Nephron (organoid): ENCODE measurements around the gene HS6ST1.
"Not testable (repeated sequence)": the region's sequence is repeated elsewhere in the genome, so short reads cannot be mapped to it uniquely, and the experiment has no call there.

Experiments used
- H3K27ac Mint-ChIP-seq, 3 experiments: 2 replicates each; pipeline ENCODE4 v1.8.0; 2020; ENCODE audit warnings: mixed read lengths in 3 of 3, mild to moderate bottlenecking in 2 of 3, moderate library complexity in 1 of 3
- H3K27me3 Mint-ChIP-seq: 2 replicates; pipeline ENCODE4 v1.8.0; 2021; ENCODE audit warnings: low read depth, mild to moderate bottlenecking, moderate library complexity, mixed read lengths
- H3K36me3 Mint-ChIP-seq: 2 replicates; pipeline ENCODE4 v1.8.0; 2020; ENCODE audit warnings: low read depth, mixed read lengths
- H3K4me1 Mint-ChIP-seq: 2 replicates; pipeline ENCODE4 v1.8.0; 2020; ENCODE audit warnings: mixed read lengths
- H3K4me3 Mint-ChIP-seq, 3 experiments: 2 replicates each; pipeline ENCODE4 v1.8.0; 2020; ENCODE audit warnings: mild to moderate bottlenecking in 3 of 3, mixed read lengths in 3 of 3, moderate library complexity in 2 of 3
- H3K9me3 Mint-ChIP-seq: 2 replicates; pipeline ENCODE4 v1.8.0; 2020; ENCODE audit warnings: mixed read lengths
- CTCF ChIP-seq, 3 experiments: fragments of 200-600 bp; sonication (generic); IDR thresholded peaks; one replicate each; pipeline ENCODE4 v1.5.0; 2021; ENCODE audit warnings: antibody characterized with exemption in 3 of 3; ENCODE audit not compliant: unreplicated experiment in 3 of 3

HS6ST1 gene

GRCh38 chr2:128260239-128261138 lies 58.2 kb downstream of the HS6ST1 start:
- Mint-ChIP-seq H3K4me1 (no peaks in the 10 kb centered on the region), H3K27ac (peak overlapping the region in 2 of 3 experiments; percentile 11 to 15), H3K27me3 (no peaks in the 10 kb centered on the region), H3K36me3 (peaks cover 5% of the 10 kb centered on the region), H3K9me3 (peaks cover under 1% of the 10 kb centered on the region), H3K4me3 (no peak overlapping the region)
- TF ChIP-seq CTCF (IDR thresholded peaks at IDR 0.05; ENCODE audit: unreplicated experiment in 3 of 3) = no peak

- no peaks in the 10 kb centered on the region for H3K4me1 Mint-ChIP-seq
- no peak overlapping the region for H3K27ac Mint-ChIP-seq
- H3K27me3 Mint-ChIP-seq = no peaks in the 10 kb centered on the region
- H3K36me3 Mint-ChIP-seq = peaks cover 1% of the 10 kb centered on the region
- no peak for TF ChIP-seq CTCF (IDR thresholded peaks at IDR 0.05; ENCODE audit: unreplicated experiment in 3 of 3)
- H3K9me3 Mint-ChIP-seq = peaks cover 3% of the 10 kb centered on the region
- no peak overlapping the region for H3K4me3 Mint-ChIP-seq
Observed at GRCh38 chr2:128259585-128259984, 59.1 kb downstream of the HS6ST1 start.

GRCh38 chr2:128258218-128258617 lies 60.5 kb downstream of the HS6ST1 start:
- Mint-ChIP-seq H3K27ac (no peak overlapping the region), H3K9me3 (peaks cover 3% of the 10 kb centered on the region), H3K4me1 (no peaks in the 10 kb centered on the region), H3K4me3 (no peak overlapping the region), H3K36me3 (no peaks in the 10 kb centered on the region), H3K27me3 (no peaks in the 10 kb centered on the region)
- no peak for TF ChIP-seq CTCF (IDR thresholded peaks at IDR 0.05; ENCODE audit: unreplicated experiment in 3 of 3)

- Mint-ChIP-seq H3K27ac (no peak overlapping the region), H3K4me1 (no peaks in the 10 kb centered on the region), H3K36me3 (no peaks in the 10 kb centered on the region), H3K4me3 (no peak overlapping the region), H3K27me3 (no peaks in the 10 kb centered on the region), H3K9me3 (peaks cover 3% of the 10 kb centered on the region)
- no peak for TF ChIP-seq CTCF (IDR thresholded peaks at IDR 0.05; ENCODE audit: unreplicated experiment in 3 of 3)
Observed at GRCh38 chr2:128252501-128252900, 66.2 kb downstream of the HS6ST1 start.

- not testable (repeated sequence) for H3K36me3 Mint-ChIP-seq, H3K4me1 Mint-ChIP-seq, H3K27me3 Mint-ChIP-seq, H3K27ac Mint-ChIP-seq, H3K4me3 Mint-ChIP-seq, H3K9me3 Mint-ChIP-seq
Observed at GRCh38 chr2:128252086-128252485, 66.6 kb downstream of the HS6ST1 start.

- no peaks in the 10 kb centered on the region for H3K27me3 Mint-ChIP-seq
- no peaks in the 10 kb centered on the region for H3K36me3 Mint-ChIP-seq
- H3K27ac Mint-ChIP-seq = no peak overlapping the region
- peaks cover 2% of the 10 kb centered on the region for H3K9me3 Mint-ChIP-seq
- no peaks in the 10 kb centered on the region for H3K4me1 Mint-ChIP-seq
- no peak for TF ChIP-seq CTCF (IDR thresholded peaks at IDR 0.05; ENCODE audit: unreplicated experiment in 3 of 3)
- H3K4me3 Mint-ChIP-seq = no peak overlapping the region
Observed at GRCh38 chr2:128250229-128251025, 68.2 kb downstream of the HS6ST1 start.
